ENCODE measurements around the gene MX2.

DNA sequence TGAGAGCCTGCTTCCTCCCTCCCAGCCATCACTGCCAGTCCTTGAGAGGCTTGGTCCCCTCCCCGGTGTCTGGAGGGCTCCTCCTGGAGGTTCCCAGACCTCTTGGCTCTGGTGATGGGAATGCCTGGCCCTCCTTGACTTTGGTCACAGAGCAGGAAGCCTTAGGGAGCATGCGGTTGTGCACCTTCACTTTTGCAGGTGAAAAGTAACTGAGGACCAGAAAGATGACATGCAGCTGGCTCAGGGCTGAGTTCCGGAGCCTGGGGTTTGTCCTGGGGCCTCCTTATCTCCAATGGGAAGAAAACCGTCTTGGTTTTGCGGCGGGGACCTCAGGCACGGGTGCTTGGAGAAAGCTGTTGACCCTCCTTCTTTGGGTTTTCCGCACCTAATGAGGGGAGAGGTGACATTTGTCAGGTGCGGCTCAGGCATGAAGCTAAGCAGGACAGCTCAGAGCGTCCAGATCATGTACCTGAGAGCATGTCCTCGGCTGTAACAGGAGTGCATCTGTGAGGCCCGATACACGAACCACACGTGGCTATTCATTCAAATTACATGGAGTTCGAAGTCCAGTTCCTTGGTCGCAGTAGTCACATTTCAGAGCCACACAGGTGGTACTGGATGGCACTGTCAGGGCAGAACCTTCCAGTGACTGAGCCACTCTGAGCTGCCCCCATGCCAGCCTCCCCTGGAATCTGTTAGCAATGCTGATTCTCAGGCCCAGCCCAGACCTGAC is 608 bp upstream of the MX2 start:
- TF ChIP-seq, protein P1, sequence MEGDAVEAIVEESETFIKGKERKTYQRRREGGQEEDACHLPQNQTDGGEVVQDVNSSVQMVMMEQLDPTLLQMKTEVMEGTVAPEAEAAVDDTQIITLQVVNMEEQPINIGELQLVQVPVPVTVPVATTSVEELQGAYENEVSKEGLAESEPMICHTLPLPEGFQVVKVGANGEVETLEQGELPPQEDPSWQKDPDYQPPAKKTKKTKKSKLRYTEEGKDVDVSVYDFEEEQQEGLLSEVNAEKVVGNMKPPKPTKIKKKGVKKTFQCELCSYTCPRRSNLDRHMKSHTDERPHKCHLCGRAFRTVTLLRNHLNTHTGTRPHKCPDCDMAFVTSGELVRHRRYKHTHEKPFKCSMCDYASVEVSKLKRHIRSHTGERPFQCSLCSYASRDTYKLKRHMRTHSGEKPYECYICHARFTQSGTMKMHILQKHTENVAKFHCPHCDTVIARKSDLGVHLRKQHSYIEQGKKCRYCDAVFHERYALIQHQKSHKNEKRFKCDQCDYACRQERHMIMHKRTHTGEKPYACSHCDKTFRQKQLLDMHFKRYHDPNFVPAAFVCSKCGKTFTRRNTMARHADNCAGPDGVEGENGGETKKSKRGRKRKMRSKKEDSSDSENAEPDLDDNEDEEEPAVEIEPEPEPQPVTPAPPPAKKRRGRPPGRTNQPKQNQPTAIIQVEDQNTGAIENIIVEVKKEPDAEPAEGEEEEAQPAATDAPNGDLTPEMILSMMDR (IDR thresholded peaks at IDR 0.05), result no peak
- TF ChIP-seq POLR2AphosphoS5 (IDR thresholded peaks at IDR 0.05), result no peak
